ENCODE results near the gene DLGAP1. TPM values are rescaled to one million over a fixed set of nuclear protein-coding genes. Genes with fewer than 3 reads are reported as not detected.

DLGAP1 gene
- total and polyA plus RNA-seq, 4 donors = 0.06 to 1.2 (median 0.17) TPM; not detected in 1

DNA sequence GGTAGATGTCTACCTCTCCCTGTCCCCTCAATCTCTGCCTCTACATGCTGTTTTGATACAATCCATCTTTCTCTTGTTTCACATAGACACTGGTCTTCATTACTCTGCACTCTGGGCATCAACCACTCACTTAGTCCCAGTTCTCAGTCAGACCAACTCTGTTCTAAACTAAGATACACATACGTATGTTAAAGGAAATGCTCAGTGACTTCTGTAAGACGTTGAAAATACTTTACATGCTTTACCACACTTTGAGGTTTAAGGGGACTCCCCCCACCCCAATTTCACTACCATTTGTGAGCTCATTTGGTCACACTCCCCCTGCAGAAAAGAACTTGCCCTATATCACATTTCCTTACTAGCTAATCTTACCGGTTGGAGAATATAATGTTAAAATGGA lies 507.7 kb downstream of the DLGAP1 start (continued):
- no peak for TF ChIP-seq ZBTB33 (IDR thresholded peaks at IDR 0.05)

GRCh38 chr18:3935305-3935704 lies 519.8 kb downstream of the DLGAP1 start:
- WGBS = 76% methylated on average over 1 of the region's 1 CpG
- no peak for TF ChIP-seq MAX (IDR thresholded peaks at IDR 0.05)
- TF ChIP-seq YY1 (IDR thresholded peaks at IDR 0.05) = no peak
- no peak for TF ChIP-seq EGR1 (IDR thresholded peaks at IDR 0.05; ENCODE audit: low read depth in 2 of 2)
- no peak for TF ChIP-seq RAD21 (IDR thresholded peaks at IDR 0.05)
- no peak for TF ChIP-seq GABPA (IDR thresholded peaks at IDR 0.05 in 1 of 2, conservative IDR thresholded peaks at IDR 0.05 in 1 of 2)
- no peaks in the 10 kb centered on the region for H3K27me3 ChIP-seq (ENCODE audit: control insufficient read depth in 4 of 4, insufficient read depth in 4 of 4, low read length in 3 of 4)
- no peaks in the 10 kb centered on the region for H3K4me1 ChIP-seq (ENCODE audit: control insufficient read depth in 4 of 4, insufficient read depth in 4 of 4, low read length in 3 of 4)
- H3K9me3 ChIP-seq (ENCODE audit: control insufficient read depth in 4 of 4, low read length in 3 of 4) = peaks cover 0 to 5% (median 2%) of the 10 kb centered on the region in 4 donors
- H3K9ac ChIP-seq (ENCODE audit: low read depth in 1 of 2, low read length in 2 of 2) = no peak overlapping the region
- no peak for DNase-seq (ENCODE audit: low spot score)
- H3K4me3 ChIP-seq (ENCODE audit: low read depth in 1 of 3, low read length in 3 of 3) = no peak overlapping the region
- no peaks in the 10 kb centered on the region for H3K36me3 ChIP-seq (ENCODE audit: control insufficient read depth in 4 of 4, insufficient read depth in 3 of 4, low read depth in 1 of 4, low read length in 3 of 4)
- H3K27ac ChIP-seq (ENCODE audit: low read depth in 1 of 2, low read length in 2 of 2) = no peak overlapping the region

GRCh38 chr18:3932276-3932675 lies 522.8 kb downstream of the DLGAP1 start:
- Histone ChIP-seq H3K36me3 (ENCODE audit: control insufficient read depth in 4 of 4, insufficient read depth in 3 of 4, low read depth in 1 of 4, low read length in 3 of 4) (no peaks in the 10 kb centered on the region), H3K4me1 (ENCODE audit: control insufficient read depth in 4 of 4, insufficient read depth in 4 of 4, low read length in 3 of 4) (no peaks in the 10 kb centered on the region), H3K27ac (ENCODE audit: low read depth in 1 of 2, low read length in 2 of 2) (no peak overlapping the region), H3K9me3 (ENCODE audit: control insufficient read depth in 4 of 4, low read length in 3 of 4) (no peaks in the 10 kb centered on the region), H3K4me3 (ENCODE audit: low read depth in 1 of 3, low read length in 3 of 3) (no peak overlapping the region), H3K27me3 (ENCODE audit: control insufficient read depth in 4 of 4, insufficient read depth in 4 of 4, low read length in 3 of 4) (no peaks in the 10 kb centered on the region), H3K9ac (ENCODE audit: low read depth in 1 of 2, low read length in 2 of 2) (no peak overlapping the region)
- TF ChIP-seq EGR1 (IDR thresholded peaks at IDR 0.05; ENCODE audit: low read depth in 2 of 2) = no peak
- TF ChIP-seq, protein P1, sequence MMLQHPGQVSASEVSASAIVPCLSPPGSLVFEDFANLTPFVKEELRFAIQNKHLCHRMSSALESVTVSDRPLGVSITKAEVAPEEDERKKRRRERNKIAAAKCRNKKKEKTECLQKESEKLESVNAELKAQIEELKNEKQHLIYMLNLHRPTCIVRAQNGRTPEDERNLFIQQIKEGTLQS (IDR thresholded peaks at IDR 0.05) = no peak
- TF ChIP-seq SP1 (IDR thresholded peaks at IDR 0.05) = no peak
- TF ChIP-seq ZBTB33 (IDR thresholded peaks at IDR 0.05) = no peak
- DNase-seq (ENCODE audit: low spot score) = no peak
- WGBS = 54% methylated on average over 4 of the region's 4 CpGs

GRCh38 chr18:3931542-3932112 lies 523.5 kb downstream of the DLGAP1 start:
- no peak overlapping the region for H3K4me3 ChIP-seq (ENCODE audit: low read depth in 1 of 3, low read length in 3 of 3)
- no peak overlapping the region for H3K27ac ChIP-seq (ENCODE audit: low read depth in 1 of 2, low read length in 2 of 2)
- DNase-seq (ENCODE audit: low spot score) = no peak
- H3K27me3 ChIP-seq (ENCODE audit: control insufficient read depth in 4 of 4, insufficient read depth in 4 of 4, low read length in 3 of 4) = no peaks in the 10 kb centered on the region
- H3K36me3 ChIP-seq (ENCODE audit: control insufficient read depth in 4 of 4, insufficient read depth in 3 of 4, low read depth in 1 of 4, low read length in 3 of 4) = no peaks in the 10 kb centered on the region
- no peaks in the 10 kb centered on the region for H3K9me3 ChIP-seq (ENCODE audit: control insufficient read depth in 4 of 4, low read length in 3 of 4)
- WGBS = 93% methylated on average over 4 of the region's 4 CpGs
- H3K9ac ChIP-seq (ENCODE audit: low read depth in 1 of 2, low read length in 2 of 2) = no peak overlapping the region
- no peaks in the 10 kb centered on the region for H3K4me1 ChIP-seq (ENCODE audit: control insufficient read depth in 4 of 4, insufficient read depth in 4 of 4, low read length in 3 of 4)
- TF ChIP-seq HNF4A (conservative IDR thresholded peaks at IDR 0.05) = no peak
- TF ChIP-seq HNF4G (IDR thresholded peaks at IDR 0.05) = no peak
- TF ChIP-seq, protein P2, sequence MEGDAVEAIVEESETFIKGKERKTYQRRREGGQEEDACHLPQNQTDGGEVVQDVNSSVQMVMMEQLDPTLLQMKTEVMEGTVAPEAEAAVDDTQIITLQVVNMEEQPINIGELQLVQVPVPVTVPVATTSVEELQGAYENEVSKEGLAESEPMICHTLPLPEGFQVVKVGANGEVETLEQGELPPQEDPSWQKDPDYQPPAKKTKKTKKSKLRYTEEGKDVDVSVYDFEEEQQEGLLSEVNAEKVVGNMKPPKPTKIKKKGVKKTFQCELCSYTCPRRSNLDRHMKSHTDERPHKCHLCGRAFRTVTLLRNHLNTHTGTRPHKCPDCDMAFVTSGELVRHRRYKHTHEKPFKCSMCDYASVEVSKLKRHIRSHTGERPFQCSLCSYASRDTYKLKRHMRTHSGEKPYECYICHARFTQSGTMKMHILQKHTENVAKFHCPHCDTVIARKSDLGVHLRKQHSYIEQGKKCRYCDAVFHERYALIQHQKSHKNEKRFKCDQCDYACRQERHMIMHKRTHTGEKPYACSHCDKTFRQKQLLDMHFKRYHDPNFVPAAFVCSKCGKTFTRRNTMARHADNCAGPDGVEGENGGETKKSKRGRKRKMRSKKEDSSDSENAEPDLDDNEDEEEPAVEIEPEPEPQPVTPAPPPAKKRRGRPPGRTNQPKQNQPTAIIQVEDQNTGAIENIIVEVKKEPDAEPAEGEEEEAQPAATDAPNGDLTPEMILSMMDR (IDR thresholded peaks at IDR 0.05; ENCODE audit: low read depth, low read length, missing input control) = no peak
- no peak for TF ChIP-seq ZBTB33 (IDR thresholded peaks at IDR 0.05)
- TF ChIP-seq NR2F2 (IDR thresholded peaks at IDR 0.05) = no peak
- no peak for TF ChIP-seq FOXA1 (IDR thresholded peaks at IDR 0.05)
- TF ChIP-seq, protein P1 (IDR thresholded peaks at IDR 0.05) = no peak
- no peak for TF ChIP-seq RXRA (IDR thresholded peaks at IDR 0.05)
- TF ChIP-seq JUND (IDR thresholded peaks at IDR 0.05) = no peak

Measured in liver (tissue), 9 donors.